OCI-LY1 (cell line): ENCODE data around the gene BMPR1B.

Source experiments
- CTCF ChIP-seq: fragments of 200-600 bp; sonication (generic), shearing (Covaris generic); IDR thresholded peaks from 2 replicates; pipeline ENCODE4 v1.5.1; 2017; ENCODE audit warnings: mild to moderate bottlenecking, antibody characterized with exemption, low read length, moderate library complexity, mixed read lengths
- EZH2 ChIP-seq: fragments of 200-600 bp; sonication (generic), shearing (Covaris generic); IDR thresholded peaks from 2 replicates; pipeline ENCODE4 v1.8.0; 2017; ENCODE audit warnings: borderline replicate concordance, mixed run types, mild to moderate bottlenecking, antibody characterized with exemption, low read length, moderate library complexity, mixed read lengths

DNA sequence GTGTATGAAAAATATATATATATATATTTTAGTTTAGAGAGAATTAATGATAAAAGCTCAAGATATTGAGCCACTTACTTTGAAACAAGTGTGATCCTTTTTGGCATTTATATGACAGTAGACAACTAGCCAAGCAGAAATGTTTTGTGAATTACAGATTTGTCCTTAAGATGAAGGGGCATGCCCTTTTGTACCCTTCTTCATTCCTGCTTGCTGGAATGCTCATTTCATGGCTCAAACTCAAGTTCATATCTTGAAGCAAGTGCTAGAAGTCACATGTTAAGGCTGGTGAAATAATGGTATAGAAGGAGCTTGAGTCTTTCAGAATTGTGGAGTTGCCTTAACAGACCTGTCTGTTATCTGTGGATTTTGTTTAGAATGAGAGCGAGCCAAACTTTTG is 203.0 kb downstream of the BMPR1B start:
- no peak for TF ChIP-seq CTCF
- no peak for TF ChIP-seq EZH2
